ENCODE measurements around the gene PVALEF. TPM values are rescaled to one million over a fixed set of nuclear protein-coding genes. Genes with fewer than 3 reads are reported as not detected.

PVALEF gene
- total and polyA plus RNA-seq, 2 of the 13 experiments (the other 11 are each of a cell fraction or from before 2014, with no cell fraction given) = 0.18 TPM

- no peak for TF ChIP-seq SKIL (CRISPR knock-in tag; IDR thresholded peaks at IDR 0.05; ENCODE audit: borderline replicate concordance)
- TF ChIP-seq ZNF484 (CRISPR knock-in tag; IDR thresholded peaks at IDR 0.05; ENCODE audit: borderline replicate concordance, low read depth) = no peak
- TF ChIP-seq, protein P1, sequence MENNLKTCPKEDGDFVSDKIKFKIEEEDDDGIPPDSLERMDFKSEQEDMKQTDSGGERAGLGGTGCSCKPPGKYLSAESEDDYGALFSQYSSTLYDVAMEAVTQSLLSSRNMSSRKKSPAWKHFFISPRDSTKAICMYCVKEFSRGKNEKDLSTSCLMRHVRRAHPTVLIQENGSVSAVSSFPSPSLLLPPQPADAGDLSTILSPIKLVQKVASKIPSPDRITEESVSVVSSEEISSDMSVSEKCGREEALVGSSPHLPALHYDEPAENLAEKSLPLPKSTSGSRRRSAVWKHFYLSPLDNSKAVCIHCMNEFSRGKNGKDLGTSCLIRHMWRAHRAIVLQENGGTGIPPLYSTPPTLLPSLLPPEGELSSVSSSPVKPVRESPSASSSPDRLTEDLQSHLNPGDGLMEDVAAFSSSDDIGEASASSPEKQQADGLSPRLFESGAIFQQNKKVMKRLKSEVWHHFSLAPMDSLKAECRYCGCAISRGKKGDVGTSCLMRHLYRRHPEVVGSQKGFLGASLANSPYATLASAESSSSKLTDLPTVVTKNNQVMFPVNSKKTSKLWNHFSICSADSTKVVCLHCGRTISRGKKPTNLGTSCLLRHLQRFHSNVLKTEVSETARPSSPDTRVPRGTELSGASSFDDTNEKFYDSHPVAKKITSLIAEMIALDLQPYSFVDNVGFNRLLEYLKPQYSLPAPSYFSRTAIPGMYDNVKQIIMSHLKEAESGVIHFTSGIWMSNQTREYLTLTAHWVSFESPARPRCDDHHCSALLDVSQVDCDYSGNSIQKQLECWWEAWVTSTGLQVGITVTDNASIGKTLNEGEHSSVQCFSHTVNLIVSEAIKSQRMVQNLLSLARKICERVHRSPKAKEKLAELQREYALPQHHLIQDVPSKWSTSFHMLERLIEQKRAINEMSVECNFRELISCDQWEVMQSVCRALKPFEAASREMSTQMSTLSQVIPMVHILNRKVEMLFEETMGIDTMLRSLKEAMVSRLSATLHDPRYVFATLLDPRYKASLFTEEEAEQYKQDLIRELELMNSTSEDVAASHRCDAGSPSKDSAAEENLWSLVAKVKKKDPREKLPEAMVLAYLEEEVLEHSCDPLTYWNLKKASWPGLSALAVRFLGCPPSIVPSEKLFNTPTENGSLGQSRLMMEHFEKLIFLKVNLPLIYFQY (CRISPR knock-in tag; IDR thresholded peaks at IDR 0.05; ENCODE audit: borderline replicate concordance) = no peak
- no peak for TF ChIP-seq ZKSCAN5 (CRISPR knock-in tag; IDR thresholded peaks at IDR 0.05)
- no peak for TF ChIP-seq ZNF513 (CRISPR knock-in tag; conservative IDR thresholded peaks at IDR 0.05)
- no peak for TF ChIP-seq RBAK (CRISPR knock-in tag; IDR thresholded peaks at IDR 0.05)
- TF ChIP-seq MAFK (conservative IDR thresholded peaks at IDR 0.05 in 1 of 2, IDR thresholded peaks at IDR 0.05 in 1 of 2; ENCODE audit: low read length in 2 of 2) = no peak
- TF ChIP-seq ERF (CRISPR knock-in tag; IDR thresholded peaks at IDR 0.05) = peak; percentile 52; the same call in 1 of the 2 replicates
- no peak for TF ChIP-seq SP5 (CRISPR knock-in tag; IDR thresholded peaks at IDR 0.05; ENCODE audit: borderline replicate concordance, low read depth)
- TF ChIP-seq DR1 (CRISPR knock-in tag; IDR thresholded peaks at IDR 0.05) = no peak
- no peak for TF ChIP-seq HDAC6 (IDR thresholded peaks at IDR 0.05; ENCODE audit: low read depth, low read length)
- no peak for TF ChIP-seq FOXJ3 (CRISPR knock-in tag; IDR thresholded peaks at IDR 0.05; ENCODE audit: borderline replicate concordance)
- peak; percentile 86 for TF ChIP-seq ZFP91 (CRISPR knock-in tag; IDR thresholded peaks at IDR 0.05; ENCODE audit: borderline replicate concordance)
- peak; percentile 70 for TF ChIP-seq MIXL1 (CRISPR knock-in tag; IDR thresholded peaks at IDR 0.05)
- TF ChIP-seq, protein P2, sequence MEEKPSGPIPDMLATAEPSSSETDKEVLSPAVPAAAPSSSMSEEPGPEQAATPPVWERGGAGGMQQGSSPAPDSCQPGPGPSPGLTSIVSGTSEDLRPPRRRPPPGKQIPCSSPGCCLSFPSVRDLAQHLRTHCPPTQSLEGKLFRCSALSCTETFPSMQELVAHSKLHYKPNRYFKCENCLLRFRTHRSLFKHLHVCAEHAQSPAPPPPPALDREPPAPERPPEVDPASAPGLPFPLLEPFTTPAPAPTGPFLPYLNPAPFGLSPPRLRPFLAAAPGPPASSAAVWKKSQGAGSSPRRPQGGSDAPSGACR (CRISPR knock-in tag; IDR thresholded peaks at IDR 0.05) = peak; percentile 59; the same call in 1 of the 2 replicates
- 0 out of 2 replicates have a peak, but pooled peaks have one; percentile 71 for TF ChIP-seq HES4 (CRISPR knock-in tag; IDR thresholded peaks at IDR 0.05; ENCODE audit: borderline replicate concordance)
- no peak for TF ChIP-seq TARDBP (CRISPR knock-in tag; IDR thresholded peaks at IDR 0.05)
- no peak for TF ChIP-seq KLF6 (CRISPR knock-in tag; IDR thresholded peaks at IDR 0.05)
Observed at GRCh38 chr17:81142301-81143199, 22.8 kb upstream of the PVALEF start (continued).
